WI38 (cell line): ENCODE results near the gene SNX11.
A peak's percentile ranks its signal among the peaks of the same experiment; 100 is the strongest.
"Not testable (repeated sequence)": the region's sequence is repeated elsewhere in the genome, so short reads cannot be mapped to it uniquely, and the experiment has no call there.

Experiments
- H3K4me3 ChIP-seq: 2 replicates; pipeline ENCODE4 v1.5.1; 2011; ENCODE audit warnings: low read depth, mild to moderate bottlenecking, control low read depth, low read length
- CTCF ChIP-seq: IDR thresholded peaks from 2 replicates; pipeline ENCODE4 v1.5.1; 2012; ENCODE audit warnings: low read depth, mild to moderate bottlenecking, control low read depth, low read length

The SNX11 gene

DNA sequence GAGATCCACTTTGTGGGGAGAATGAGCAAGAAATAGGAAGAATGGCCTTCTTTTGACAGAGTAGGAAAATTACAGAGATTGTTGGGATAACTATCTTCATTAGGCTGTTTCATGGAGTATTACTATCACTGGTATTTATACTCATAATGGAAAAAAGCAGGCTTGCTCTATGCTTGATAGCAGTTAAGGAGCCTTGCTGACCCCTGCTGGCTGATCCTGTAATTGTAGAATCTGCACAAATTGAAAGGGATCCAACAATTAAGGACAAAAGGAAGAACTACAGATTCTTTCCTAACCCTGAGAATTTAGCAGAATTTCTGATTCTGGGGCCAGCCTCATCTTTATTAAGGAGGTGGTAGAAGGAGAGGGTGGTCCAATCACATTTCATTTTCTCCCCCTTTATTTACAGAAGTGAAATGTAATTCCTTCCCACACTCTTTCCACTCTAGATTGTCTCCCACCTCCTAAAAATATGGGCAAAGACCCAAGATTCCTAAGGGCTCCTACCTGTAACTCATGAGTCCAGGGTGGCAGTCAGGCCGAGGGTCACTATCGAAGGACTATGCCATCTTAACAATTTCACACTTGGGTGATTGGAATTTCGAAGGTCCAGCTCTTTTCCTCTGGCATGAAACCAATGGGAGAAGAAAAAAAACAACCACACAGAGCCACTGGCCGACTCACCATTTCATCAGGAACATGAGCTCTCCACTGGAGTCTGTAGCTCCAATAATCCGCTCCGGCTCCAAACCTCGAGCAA, 33.1 kb upstream of the SNX11 start:
- peak; percentile 68 for TF ChIP-seq CTCF
- no peak overlapping the region for H3K4me3 ChIP-seq

GRCh38 chr17:48077152-48077551, 30.4 kb upstream of the SNX11 start:
- not testable (repeated sequence) for H3K4me3 ChIP-seq

DNA sequence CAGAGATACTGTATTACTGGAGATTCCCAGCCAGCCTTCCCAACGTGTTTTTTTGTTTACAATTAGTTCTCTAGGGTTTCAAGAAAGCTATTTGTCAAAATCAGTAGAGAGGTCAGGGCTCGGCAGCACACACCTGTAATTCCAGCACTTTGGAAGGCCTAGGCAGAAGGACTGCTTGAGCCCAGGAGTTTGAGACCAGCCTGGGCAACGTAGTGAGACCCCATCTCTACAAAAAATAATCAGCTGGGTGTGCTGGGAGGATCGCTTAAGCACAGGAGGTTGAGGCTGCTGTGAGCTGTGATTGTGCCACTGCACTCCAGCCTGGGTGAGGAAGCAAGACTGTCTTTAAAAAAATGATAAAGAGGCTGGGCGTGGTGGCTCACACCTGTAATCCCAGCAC, 25.7 kb upstream of the SNX11 start:
- no peak for TF ChIP-seq CTCF
- no peak overlapping the region for H3K4me3 ChIP-seq

DNA sequence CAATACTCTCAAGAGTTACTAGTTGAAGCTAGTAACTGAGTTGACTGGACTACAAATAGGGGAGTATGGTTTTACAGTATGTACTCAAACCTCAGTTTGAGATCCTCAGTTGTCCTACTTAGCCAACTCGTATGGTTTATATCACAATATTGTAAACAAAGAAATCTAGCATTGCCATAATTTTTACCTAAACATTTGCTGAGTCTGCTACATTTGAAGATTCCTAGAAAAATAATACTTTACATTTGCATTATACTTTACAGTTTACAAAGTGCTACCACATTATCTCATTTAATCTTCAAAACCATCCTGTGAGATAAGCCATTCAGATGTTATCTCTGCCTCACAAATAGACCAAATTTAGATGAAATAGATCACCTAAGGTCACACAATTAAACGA, 22.6 kb upstream of the SNX11 start:
- H3K4me3 ChIP-seq, result no peak overlapping the region
- TF ChIP-seq CTCF, result no peak

DNA sequence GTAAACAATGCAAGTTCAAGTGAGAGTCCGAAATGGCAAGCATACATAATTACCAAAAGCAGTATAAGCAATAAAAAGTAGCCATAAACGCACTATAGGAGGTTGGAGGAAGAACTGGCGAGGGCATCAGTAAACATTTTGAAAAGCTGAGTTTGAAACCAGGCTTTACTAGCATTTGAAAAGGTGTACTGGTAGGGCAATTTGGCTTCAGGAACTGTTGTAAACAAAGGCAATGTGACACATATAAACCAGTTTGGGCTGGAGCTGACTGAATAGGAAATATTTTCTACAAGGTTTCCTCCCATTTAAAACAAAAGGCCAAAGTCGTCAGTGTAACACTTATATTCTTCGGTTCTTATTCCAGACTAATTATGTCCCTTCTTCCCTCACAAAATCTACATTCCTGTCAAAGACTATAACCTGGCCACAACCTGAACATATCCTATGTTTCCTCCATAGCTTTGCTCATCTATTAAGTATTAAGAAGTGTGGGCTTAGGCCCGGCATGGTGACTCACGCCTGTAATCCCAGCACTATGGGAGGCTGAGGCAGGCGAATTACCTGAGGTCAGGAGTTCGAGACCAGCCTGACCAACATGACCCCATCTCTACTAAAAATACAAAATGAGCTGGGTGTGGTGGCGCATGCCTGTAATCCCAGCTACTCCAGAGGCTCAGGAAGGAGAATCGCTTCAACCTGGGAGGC, 14.1 kb upstream of the SNX11 start:
- TF ChIP-seq CTCF, result no peak

GRCh38 chr17:48095611-48096010, 12.0 kb upstream of the SNX11 start:
- TF ChIP-seq CTCF, result no peak
- H3K4me3 ChIP-seq, result no peak overlapping the region

More for the DNA sequence above, 14.1 kb upstream of the SNX11 start:
- no peak overlapping the region for H3K4me3 ChIP-seq

- H3K4me3 ChIP-seq, result peak overlapping the region; percentile 89
- TF ChIP-seq CTCF, result no peak
Measured at GRCh38 chr17:48100160-48100559, 7.4 kb upstream of the SNX11 start.
